Chondrocyte (in vitro differentiated cells): ENCODE measurements around the gene FASTKD1. TPM values are rescaled to one million over a fixed set of nuclear protein-coding genes. Genes with fewer than 3 reads are reported as not detected.

Source experiments
- DNase-seq: peaks from one replicate; pipeline ENCODE4 v3.0.0; 2021; ENCODE audit warnings: mixed read lengths, low spot score
- H3K27ac Mint-ChIP-seq: one replicate; pipeline ENCODE4 v1.8.0; 2021; ENCODE audit warnings: mild to moderate bottlenecking, moderate library complexity, mixed read lengths; ENCODE audit not compliant: unreplicated experiment
- H3K27me3 Mint-ChIP-seq: 2 replicates; pipeline ENCODE4 v1.8.0; 2021; ENCODE audit warnings: low read depth, mixed read lengths
- H3K36me3 Mint-ChIP-seq: 2 replicates; pipeline ENCODE4 v1.8.0; 2021; ENCODE audit warnings: low read depth, mixed read lengths
- H3K4me1 Mint-ChIP-seq: 2 replicates; pipeline ENCODE4 v1.8.0; 2021; ENCODE audit warnings: low read depth, mild to moderate bottlenecking, mixed read lengths
- H3K4me3 Mint-ChIP-seq: one replicate; pipeline ENCODE4 v1.8.0; 2021; ENCODE audit warnings: mild to moderate bottlenecking, moderate library complexity, mixed read lengths; ENCODE audit not compliant: unreplicated experiment
- H3K9me3 Mint-ChIP-seq: 2 replicates; pipeline ENCODE4 v1.8.0; 2021; ENCODE audit warnings: low read depth, mixed read lengths
- CTCF ChIP-seq: fragments of 200-600 bp; sonication (generic); IDR thresholded peaks from 2 replicates; pipeline ENCODE4 v1.5.0; 2021; ENCODE audit warnings: antibody characterized with exemption, mild to moderate bottlenecking, moderate library complexity
- total RNA-seq: library from RNA; stranded (reverse); gene quantifications from 3 replicates; pipeline ENCODE4 v1.2.1, GENCODE V29; 2021

Gene FASTKD1
- total RNA-seq, 1 donor from 2014 or later, result 19.0 TPM

GRCh38 chr2:169504651-169505050 lies 69.0 kb downstream of the FASTKD1 start:
- TF ChIP-seq CTCF, result no peak
- Mint-ChIP-seq H3K4me1 (peaks cover 19% of the 10 kb centered on the region), H3K27ac (no peak overlapping the region), H3K27me3 (no peaks in the 10 kb centered on the region), H3K36me3 (peaks cover 4% of the 10 kb centered on the region), H3K4me3 (no peak overlapping the region), H3K9me3 (peaks cover 4% of the 10 kb centered on the region)
- no peak for DNase-seq

DNA sequence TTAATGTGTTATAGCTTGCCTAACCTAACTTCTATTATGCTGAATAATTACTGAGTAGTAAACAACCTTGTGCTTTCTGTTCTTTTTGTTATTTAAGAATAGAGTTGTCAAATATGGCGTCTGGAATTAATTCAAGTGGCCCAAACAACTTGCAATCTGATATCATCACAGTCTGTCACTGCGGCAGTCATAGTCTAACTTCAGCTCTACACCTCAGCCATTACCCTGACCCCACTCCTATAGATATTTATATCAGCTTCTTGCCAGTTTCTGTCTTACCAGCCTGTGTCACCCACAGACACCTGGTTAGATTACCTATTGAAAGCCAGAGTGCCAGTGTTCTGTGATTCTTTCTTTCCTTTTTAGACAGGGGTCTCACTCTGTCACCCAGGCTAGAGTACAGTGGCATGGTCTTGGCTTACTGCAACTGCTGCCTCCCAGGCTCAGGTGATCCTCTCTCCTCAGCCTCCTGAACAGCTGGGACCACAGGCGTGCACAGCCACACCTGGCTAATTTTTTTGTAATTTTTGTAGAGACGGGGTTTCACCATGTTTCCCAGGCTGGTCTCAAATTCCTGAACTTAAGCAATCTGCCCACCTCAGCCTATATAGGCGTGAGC lies 78.2 kb downstream of the FASTKD1 start:
- Mint-ChIP-seq H3K36me3 (peaks cover 11% of the 10 kb centered on the region), H3K4me1 (no peaks in the 10 kb centered on the region), H3K27ac (no peak overlapping the region), H3K4me3 (no peak overlapping the region), H3K27me3 (no peaks in the 10 kb centered on the region), H3K9me3 (no peaks in the 10 kb centered on the region)
- DNase-seq, result no peak
- TF ChIP-seq CTCF, result no peak

GRCh38 chr2:169493360-169493759 lies 80.3 kb downstream of the FASTKD1 start:
- TF ChIP-seq CTCF, result no peak
- Mint-ChIP-seq H3K27me3 (no peaks in the 10 kb centered on the region), H3K36me3 (peaks cover 11% of the 10 kb centered on the region), H3K4me1 (no peaks in the 10 kb centered on the region), H3K9me3 (no peaks in the 10 kb centered on the region), H3K27ac (no peak overlapping the region), H3K4me3 (no peak overlapping the region)
- no peak for DNase-seq

GRCh38 chr2:169491378-169491777 lies 82.3 kb downstream of the FASTKD1 start:
- TF ChIP-seq CTCF, result no peak
- no peaks in the 10 kb centered on the region for H3K9me3 Mint-ChIP-seq
- no peaks in the 10 kb centered on the region for H3K27me3 Mint-ChIP-seq
- H3K27ac Mint-ChIP-seq, result no peak overlapping the region
- H3K36me3 Mint-ChIP-seq, result peaks cover 9% of the 10 kb centered on the region
- H3K4me1 Mint-ChIP-seq, result no peaks in the 10 kb centered on the region
- H3K4me3 Mint-ChIP-seq, result no peak overlapping the region
- no peak for DNase-seq

- Mint-ChIP-seq H3K4me1 (no peaks in the 10 kb centered on the region), H3K4me3 (no peak overlapping the region), H3K36me3 (peaks cover 7% of the 10 kb centered on the region), H3K27ac (no peak overlapping the region), H3K9me3 (no peaks in the 10 kb centered on the region), H3K27me3 (no peaks in the 10 kb centered on the region)
- TF ChIP-seq CTCF, result no peak
- no peak for DNase-seq
These were observed 82.8 kb downstream of the FASTKD1 start for GRCh38 chr2:169490834-169491233.
